ENCODE measurements around the gene GDPD4.
A peak's percentile ranks its signal among the peaks of the same experiment; 100 is the strongest.

Gene GDPD4

GRCh38 chr11:77201370-77201769 lies 100.1 kb downstream of the GDPD4 start:
- no peak overlapping the region for H3K27ac ChIP-seq (ENCODE audit: low read length)
- no peak overlapping the region for H3K4me3 ChIP-seq (ENCODE audit: low read length)
- H3K9me3 ChIP-seq (ENCODE audit: insufficient read depth, low read depth, low read length): no peaks in the 10 kb centered on the region
- H3K9ac ChIP-seq (ENCODE audit: low read depth, low read length): no peak overlapping the region
- H3K4me1 ChIP-seq (ENCODE audit: insufficient read depth, low read length): no peaks in the 10 kb centered on the region
- no peaks in the 10 kb centered on the region for H3K27me3 ChIP-seq (ENCODE audit: insufficient read depth, low read length)
- H3K36me3 ChIP-seq (ENCODE audit: insufficient read depth, low read depth, low read length): no peaks in the 10 kb centered on the region

- Histone ChIP-seq H3K4me3 (ENCODE audit: low read length) (no peak overlapping the region), H3K27ac (ENCODE audit: low read length) (no peak overlapping the region), H3K27me3 (ENCODE audit: insufficient read depth, low read length) (no peaks in the 10 kb centered on the region), H3K36me3 (ENCODE audit: insufficient read depth, low read depth, low read length) (no peaks in the 10 kb centered on the region), H3K9ac (ENCODE audit: low read depth, low read length) (no peak overlapping the region), H3K9me3 (ENCODE audit: insufficient read depth, low read depth, low read length) (no peaks in the 10 kb centered on the region), H3K4me1 (ENCODE audit: insufficient read depth, low read length) (no peaks in the 10 kb centered on the region)
Observed at GRCh38 chr11:77200351-77201268, 100.9 kb downstream of the GDPD4 start.

- H3K9me3 ChIP-seq (ENCODE audit: insufficient read depth, low read depth, low read length): no peaks in the 10 kb centered on the region
- no peak overlapping the region for H3K9ac ChIP-seq (ENCODE audit: low read depth, low read length)
- H3K27ac ChIP-seq (ENCODE audit: low read length): no peak overlapping the region
- H3K4me3 ChIP-seq (ENCODE audit: low read length): no peak overlapping the region
- no peaks in the 10 kb centered on the region for H3K4me1 ChIP-seq (ENCODE audit: insufficient read depth, low read length)
- H3K36me3 ChIP-seq (ENCODE audit: insufficient read depth, low read depth, low read length): no peaks in the 10 kb centered on the region
- H3K27me3 ChIP-seq (ENCODE audit: insufficient read depth, low read length): no peaks in the 10 kb centered on the region
Observed at GRCh38 chr11:77199137-77199745, 102.2 kb downstream of the GDPD4 start.

- H3K27me3 ChIP-seq (ENCODE audit: insufficient read depth, low read length): no peaks in the 10 kb centered on the region
- no peaks in the 10 kb centered on the region for H3K36me3 ChIP-seq (ENCODE audit: insufficient read depth, low read depth, low read length)
- no peak overlapping the region for H3K4me3 ChIP-seq (ENCODE audit: low read length)
- no peaks in the 10 kb centered on the region for H3K9me3 ChIP-seq (ENCODE audit: insufficient read depth, low read depth, low read length)
- H3K27ac ChIP-seq (ENCODE audit: low read length): no peak overlapping the region
- H3K9ac ChIP-seq (ENCODE audit: low read depth, low read length): no peak overlapping the region
- H3K4me1 ChIP-seq (ENCODE audit: insufficient read depth, low read length): no peaks in the 10 kb centered on the region
Observed at GRCh38 chr11:77198440-77198849, 103.0 kb downstream of the GDPD4 start.

- Histone ChIP-seq H3K9ac (ENCODE audit: low read depth, low read length) (no peak overlapping the region), H3K4me3 (ENCODE audit: low read length) (no peak overlapping the region), H3K4me1 (ENCODE audit: insufficient read depth, low read length) (no peaks in the 10 kb centered on the region), H3K9me3 (ENCODE audit: insufficient read depth, low read depth, low read length) (no peaks in the 10 kb centered on the region), H3K27ac (ENCODE audit: low read length) (no peak overlapping the region), H3K36me3 (ENCODE audit: insufficient read depth, low read depth, low read length) (no peaks in the 10 kb centered on the region), H3K27me3 (ENCODE audit: insufficient read depth, low read length) (no peaks in the 10 kb centered on the region)
Observed at GRCh38 chr11:77197626-77198320, 103.7 kb downstream of the GDPD4 start.

- Histone ChIP-seq H3K9me3 (ENCODE audit: insufficient read depth, low read depth, low read length) (0 out of 2 replicates have a peak, but pooled peaks cover 4% of the 10 kb centered on the region), H3K27me3 (ENCODE audit: insufficient read depth, low read length) (no peaks in the 10 kb centered on the region), H3K4me3 (ENCODE audit: low read length) (no peak overlapping the region), H3K4me1 (ENCODE audit: insufficient read depth, low read length) (no peaks in the 10 kb centered on the region), H3K27ac (ENCODE audit: low read length) (no peak overlapping the region), H3K9ac (ENCODE audit: low read depth, low read length) (no peak overlapping the region), H3K36me3 (ENCODE audit: insufficient read depth, low read depth, low read length) (no peaks in the 10 kb centered on the region)
Observed at GRCh38 chr11:77196961-77197360, 104.5 kb downstream of the GDPD4 start.

GRCh38 chr11:77195071-77195755 lies 106.3 kb downstream of the GDPD4 start:
- Histone ChIP-seq H3K36me3 (ENCODE audit: insufficient read depth, low read depth, low read length) (no peaks in the 10 kb centered on the region), H3K4me3 (ENCODE audit: low read length) (no peak overlapping the region), H3K9me3 (ENCODE audit: insufficient read depth, low read depth, low read length) (0 out of 2 replicates have a peak, but pooled peaks cover 4% of the 10 kb centered on the region), H3K4me1 (ENCODE audit: insufficient read depth, low read length) (no peaks in the 10 kb centered on the region), H3K27me3 (ENCODE audit: insufficient read depth, low read length) (no peaks in the 10 kb centered on the region), H3K27ac (ENCODE audit: low read length) (no peak overlapping the region), H3K9ac (ENCODE audit: low read depth, low read length) (no peak overlapping the region)

GRCh38 chr11:77193911-77194830 lies 107.3 kb downstream of the GDPD4 start:
- Histone ChIP-seq H3K36me3 (ENCODE audit: insufficient read depth, low read depth, low read length) (no peaks in the 10 kb centered on the region), H3K4me3 (ENCODE audit: low read length) (no peak overlapping the region), H3K9ac (ENCODE audit: low read depth, low read length) (no peak overlapping the region), H3K9me3 (ENCODE audit: insufficient read depth, low read depth, low read length) (0 out of 2 replicates have a peak, but pooled peaks cover 4% of the 10 kb centered on the region), H3K27me3 (ENCODE audit: insufficient read depth, low read length) (no peaks in the 10 kb centered on the region), H3K4me1 (ENCODE audit: insufficient read depth, low read length) (no peaks in the 10 kb centered on the region), H3K27ac (ENCODE audit: low read length) (no peak overlapping the region)

GRCh38 chr11:77193167-77193566 lies 108.3 kb downstream of the GDPD4 start:
- H3K4me1 ChIP-seq (ENCODE audit: insufficient read depth, low read length): no peaks in the 10 kb centered on the region
- H3K9ac ChIP-seq (ENCODE audit: low read depth, low read length): no peak overlapping the region
- H3K27ac ChIP-seq (ENCODE audit: low read length): no peak overlapping the region
- 0 out of 2 replicates have a peak, but pooled peaks cover 4% of the 10 kb centered on the region for H3K9me3 ChIP-seq (ENCODE audit: insufficient read depth, low read depth, low read length)
- H3K4me3 ChIP-seq (ENCODE audit: low read length): no peak overlapping the region
- H3K27me3 ChIP-seq (ENCODE audit: insufficient read depth, low read length): no peaks in the 10 kb centered on the region
- no peaks in the 10 kb centered on the region for H3K36me3 ChIP-seq (ENCODE audit: insufficient read depth, low read depth, low read length)

- 0 out of 2 replicates have a peak, but pooled peaks cover 4% of the 10 kb centered on the region for H3K9me3 ChIP-seq (ENCODE audit: insufficient read depth, low read depth, low read length)
- H3K27ac ChIP-seq (ENCODE audit: low read length): no peak overlapping the region
- H3K4me3 ChIP-seq (ENCODE audit: low read length): peak overlapping the region; percentile 25; the same call in 1 of the 2 replicates
- no peaks in the 10 kb centered on the region for H3K36me3 ChIP-seq (ENCODE audit: insufficient read depth, low read depth, low read length)
- no peaks in the 10 kb centered on the region for H3K4me1 ChIP-seq (ENCODE audit: insufficient read depth, low read length)
- H3K9ac ChIP-seq (ENCODE audit: low read depth, low read length): no peak overlapping the region
- no peaks in the 10 kb centered on the region for H3K27me3 ChIP-seq (ENCODE audit: insufficient read depth, low read length)
Observed at GRCh38 chr11:77191823-77192495, 109.5 kb downstream of the GDPD4 start.

Measured in iPS-20b (cell line).